GM19035 (cell line): ENCODE measurements around the gene INO80E.

ENCODE experiments used
- ATAC-seq: cut with Tn5 transposase; IDR thresholded peaks from one replicate; pipeline ENCODE4 v1.9.1; 2021; ENCODE audit not compliant: unreplicated experiment

The INO80E gene

DNA sequence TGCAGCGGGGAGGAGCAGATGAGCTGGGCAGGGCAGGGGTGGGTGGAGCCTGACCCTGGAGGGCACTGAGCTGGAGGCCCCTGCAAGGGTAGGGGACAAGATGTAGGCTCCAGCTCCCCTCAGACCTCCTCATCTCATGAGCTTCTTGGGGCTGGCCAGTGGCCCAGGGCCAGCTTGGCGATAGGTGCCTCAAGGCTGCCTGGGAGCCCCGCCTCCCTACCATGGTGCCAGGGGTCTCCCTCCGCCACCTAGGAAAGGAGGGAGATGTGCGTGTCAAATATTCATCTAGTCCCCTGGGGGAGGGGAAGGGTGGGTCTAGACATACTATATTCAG, 4.5 kb upstream of the INO80E start:
- no peak for ATAC-seq

DNA sequence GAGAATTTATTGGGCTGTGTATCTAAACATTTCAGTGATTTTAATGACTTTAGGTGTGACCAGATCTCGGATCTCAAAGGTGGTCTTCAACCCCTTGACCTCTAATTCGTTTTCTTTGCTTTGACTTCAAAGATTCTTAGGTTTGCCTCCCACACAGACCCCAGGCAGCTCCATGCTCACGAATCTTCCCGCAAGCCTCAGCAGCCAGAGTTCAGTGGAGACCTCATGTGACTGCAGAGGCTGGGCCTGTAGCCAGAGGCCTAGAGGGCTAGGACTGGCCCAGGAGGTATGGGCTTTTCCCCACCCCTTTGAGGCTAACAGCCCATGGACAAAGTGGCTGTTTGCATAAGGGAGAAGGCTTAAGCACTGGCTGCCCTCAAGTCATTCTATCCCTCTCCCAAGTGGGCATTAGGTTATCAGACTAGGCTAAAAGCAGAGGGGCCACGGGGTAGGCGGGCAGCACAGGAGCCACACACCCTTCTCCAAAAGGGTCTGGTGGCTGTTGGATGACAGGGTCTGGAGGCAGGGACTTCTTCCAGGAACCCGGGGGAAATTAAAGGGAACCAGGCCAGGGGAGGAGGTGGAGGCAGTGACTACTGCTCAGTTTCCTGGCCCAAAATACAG, 3.6 kb upstream of the INO80E start:
- ATAC-seq = no peak

DNA sequence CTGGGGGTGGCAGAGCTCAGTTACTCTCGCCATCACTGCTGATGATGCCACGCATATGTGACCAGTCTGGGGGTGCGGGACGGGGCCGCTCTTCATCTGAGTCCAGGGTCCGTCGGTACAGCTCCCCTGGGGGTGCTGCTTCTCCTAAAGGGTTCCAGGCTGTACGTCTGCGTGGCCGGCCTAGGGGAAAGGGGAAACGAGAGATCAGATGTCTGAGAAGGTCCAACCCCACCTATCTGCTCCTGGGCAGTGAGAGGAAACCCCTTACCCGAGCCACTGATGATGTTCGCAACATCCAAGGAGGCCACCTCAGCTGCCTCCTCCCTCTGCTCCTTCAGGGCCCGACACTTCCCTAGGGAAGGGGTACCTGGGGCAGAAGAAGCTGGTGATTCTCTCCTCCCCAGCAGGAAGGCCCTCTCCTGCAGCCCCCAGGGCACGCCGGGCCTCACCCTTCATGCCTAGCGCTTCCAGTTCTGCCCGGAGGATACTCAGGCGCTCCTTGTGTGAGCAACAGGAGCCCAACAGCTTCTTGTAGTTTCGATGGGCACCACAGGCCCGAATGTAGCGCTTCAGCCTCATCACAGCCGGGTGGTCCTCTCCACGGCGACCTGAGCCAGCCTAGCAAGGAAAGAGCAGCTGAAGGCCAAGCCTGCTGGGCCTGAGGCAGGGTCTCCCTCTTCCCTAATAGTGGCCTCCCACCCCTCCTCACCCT, 2.7 kb upstream of the INO80E start:
- no peak for ATAC-seq

DNA sequence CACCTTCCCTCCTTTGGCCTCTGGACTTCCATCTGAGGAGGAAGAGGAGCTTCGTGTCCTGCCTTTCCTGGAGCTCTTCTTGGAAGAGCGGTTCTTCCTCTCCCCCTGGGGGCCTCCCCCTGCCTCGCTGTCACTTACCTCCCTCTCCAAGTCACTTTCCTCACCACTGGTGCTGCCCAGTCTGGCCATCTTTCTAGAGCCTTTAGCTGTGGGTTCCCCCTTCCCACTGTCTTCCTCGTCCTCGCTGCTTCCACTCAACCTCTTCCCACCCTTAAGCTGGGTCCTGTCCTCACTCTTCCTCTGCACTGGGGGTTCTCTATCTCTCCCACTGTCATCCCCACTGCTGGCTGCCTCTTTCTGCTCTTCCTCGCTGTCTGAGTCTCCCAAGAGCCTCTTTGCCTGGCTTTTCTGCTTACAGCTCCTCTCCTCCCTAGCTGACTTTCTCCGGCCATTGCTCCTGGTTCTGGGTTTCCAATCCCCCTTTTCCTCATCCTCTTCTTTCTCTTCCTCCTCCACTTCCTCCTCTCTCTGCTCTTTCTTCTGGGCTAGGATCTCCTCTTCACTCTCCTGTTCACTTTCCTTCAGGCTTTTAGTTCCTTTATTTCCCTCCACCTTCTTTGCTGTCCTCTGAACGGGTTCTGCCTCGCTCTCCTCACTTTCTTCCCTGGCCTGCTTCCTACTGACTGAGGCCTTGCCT, 2.0 kb upstream of the INO80E start:
- ATAC-seq = no peak

DNA sequence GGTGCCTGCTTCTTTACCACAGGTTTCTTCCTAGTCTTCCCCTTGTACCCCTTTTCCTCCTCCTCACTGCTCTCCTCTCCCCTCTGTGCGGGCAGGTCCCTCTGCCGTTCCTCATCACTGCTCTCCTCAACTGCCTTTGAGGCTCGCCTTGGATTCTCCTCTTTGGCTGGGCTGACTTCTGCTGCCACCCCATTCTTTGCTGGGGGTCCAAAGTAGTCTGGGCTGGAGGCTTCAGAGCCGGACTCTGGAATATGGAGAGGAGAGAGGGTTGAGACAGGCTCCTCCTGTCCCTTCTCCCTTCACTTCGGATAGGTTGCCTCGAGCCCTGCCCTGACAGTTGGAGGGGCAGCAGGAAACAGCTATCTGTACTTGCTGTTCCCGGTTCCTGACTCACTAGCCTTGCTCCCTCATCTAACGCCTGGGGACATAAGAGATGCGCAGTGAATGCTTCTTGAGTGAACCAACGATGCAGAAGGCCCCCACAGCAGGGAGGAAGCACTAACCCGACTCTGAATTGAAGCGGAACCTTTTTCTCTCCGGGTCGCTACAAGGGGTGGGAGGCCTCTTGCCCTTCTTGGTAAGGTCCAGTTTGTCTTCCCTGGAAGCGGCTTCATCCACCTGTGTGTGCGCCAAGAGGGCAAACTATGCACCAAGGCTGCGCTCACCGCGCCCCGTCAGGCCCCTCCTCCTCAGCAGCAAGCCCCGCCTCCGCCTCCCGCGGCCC, 1.3 kb upstream of the INO80E start:
- peak; percentile 35 for ATAC-seq

DNA sequence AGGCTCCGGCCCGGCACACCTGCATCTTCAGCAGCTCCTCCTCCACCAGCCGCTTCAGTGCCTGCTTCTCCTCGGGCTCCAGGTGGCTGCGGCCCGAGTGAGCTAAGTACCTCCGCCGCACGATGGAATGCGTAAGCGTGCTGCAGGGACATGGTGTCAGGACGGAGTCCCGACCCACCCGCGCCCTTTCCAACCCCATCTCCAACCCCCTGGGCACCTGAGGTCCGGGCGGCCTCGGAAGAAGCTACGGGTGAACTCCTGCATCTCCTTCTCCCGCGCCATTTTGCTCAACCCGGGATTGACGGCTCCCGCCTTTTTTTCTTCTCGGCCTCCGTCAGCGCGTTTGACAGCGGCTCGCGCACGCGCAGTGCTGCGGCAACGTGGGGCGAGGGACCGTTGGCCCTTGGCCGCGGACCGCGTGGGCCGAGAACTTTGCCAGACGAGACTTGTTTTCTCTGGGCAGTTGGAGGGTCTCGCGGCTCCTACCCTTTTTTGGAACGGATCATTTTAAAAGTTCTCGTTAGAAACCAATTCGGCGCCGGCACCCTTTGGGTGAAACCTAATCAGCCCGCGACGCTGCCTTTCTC, 624 bp upstream of the INO80E start, which contains the start of gene HIRIP3:
HIRIP3 (minus strand) TSS at position 294 of the 587 bp plus-strand sequence; CDS start at position 282, 12 bp downstream.
- peak; percentile 52 for ATAC-seq

DNA sequence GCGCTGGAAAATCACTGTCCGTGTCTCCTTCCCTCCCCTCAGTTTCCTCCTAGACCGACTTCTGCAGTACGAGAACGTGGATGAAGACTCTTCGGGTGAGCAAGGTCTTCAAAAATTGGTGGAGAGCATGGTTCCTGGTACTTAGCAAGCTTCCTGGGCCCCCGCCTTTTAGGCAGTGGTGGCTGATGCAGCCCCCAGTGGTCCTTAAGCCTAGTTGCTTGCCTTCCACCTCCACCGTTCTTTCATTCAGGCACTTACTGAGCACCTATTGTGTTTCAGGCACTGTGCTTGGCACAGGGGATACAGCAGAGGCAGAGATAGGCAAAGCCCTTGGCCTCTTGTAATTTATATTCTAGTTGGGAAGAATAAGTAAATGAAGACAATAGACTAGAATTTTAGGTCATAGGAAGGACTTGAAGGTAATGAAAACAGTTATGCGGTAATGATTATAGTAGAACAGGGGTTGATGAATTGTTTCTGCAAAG, 767 bp downstream of the INO80E start:
- no peak for ATAC-seq

DNA sequence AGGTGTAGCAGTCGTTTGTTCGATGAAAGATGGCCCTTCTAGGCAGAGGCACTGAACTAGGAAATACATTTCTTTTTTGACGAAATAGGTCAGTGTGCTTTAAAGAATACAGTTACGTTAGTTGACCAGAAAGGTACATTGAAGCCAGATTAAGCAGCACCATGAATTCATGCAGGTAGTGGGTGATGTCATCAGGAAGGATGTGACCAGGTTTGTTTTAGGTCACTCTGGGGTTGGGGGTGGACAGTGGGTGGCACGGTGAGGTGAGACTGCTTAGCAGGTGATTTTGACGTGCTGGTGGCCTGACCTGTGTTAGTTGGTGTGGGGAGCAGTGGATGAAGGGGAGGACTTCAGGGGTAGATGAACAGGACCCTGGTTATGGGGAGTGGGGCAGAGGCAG, 3.6 kb downstream of the INO80E start:
- no peak for ATAC-seq

DNA sequence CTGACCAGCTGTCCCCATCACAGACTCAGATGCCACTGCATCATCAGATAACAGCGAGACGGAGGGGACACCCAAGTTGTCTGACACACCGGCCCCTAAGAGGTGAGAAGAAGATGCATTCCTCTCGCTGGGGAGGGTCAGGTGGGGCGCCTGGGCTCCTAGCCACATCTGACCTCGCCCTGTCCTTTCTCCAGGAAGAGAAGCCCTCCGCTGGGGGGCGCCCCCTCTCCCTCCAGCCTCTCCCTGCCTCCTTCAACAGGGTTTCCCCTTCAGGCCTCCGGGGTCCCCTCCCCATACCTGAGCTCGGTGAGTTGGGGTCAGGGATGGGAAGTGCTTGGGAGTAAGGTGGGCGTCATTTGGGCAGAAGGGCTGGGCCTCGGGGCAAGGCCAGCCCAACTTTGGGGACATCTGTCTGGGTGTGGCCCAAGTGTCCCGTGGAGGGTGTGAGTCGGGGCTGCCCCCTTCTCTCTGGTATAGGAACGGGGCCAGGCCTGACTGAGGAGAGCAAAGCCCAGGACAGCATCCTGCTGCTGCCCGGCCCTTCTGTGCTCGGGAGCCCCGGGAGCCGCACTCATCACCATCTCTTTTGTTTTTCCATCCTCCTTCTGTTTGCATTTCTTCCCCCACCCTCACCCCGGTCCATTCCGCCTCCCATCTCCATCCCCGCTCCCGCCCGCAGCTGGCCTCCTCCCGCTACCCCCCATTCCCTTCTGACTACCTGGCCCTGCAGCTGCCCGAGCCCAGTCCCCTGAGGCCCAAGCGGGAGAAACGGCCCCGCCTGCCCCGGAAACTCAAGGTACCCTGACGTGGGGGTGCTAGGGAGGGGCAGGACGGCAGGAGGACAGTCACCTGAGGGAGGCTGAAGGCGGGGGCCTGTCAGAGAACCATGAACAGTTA, 4.9 kb downstream of the INO80E start:
- ATAC-seq = no peak

DNA sequence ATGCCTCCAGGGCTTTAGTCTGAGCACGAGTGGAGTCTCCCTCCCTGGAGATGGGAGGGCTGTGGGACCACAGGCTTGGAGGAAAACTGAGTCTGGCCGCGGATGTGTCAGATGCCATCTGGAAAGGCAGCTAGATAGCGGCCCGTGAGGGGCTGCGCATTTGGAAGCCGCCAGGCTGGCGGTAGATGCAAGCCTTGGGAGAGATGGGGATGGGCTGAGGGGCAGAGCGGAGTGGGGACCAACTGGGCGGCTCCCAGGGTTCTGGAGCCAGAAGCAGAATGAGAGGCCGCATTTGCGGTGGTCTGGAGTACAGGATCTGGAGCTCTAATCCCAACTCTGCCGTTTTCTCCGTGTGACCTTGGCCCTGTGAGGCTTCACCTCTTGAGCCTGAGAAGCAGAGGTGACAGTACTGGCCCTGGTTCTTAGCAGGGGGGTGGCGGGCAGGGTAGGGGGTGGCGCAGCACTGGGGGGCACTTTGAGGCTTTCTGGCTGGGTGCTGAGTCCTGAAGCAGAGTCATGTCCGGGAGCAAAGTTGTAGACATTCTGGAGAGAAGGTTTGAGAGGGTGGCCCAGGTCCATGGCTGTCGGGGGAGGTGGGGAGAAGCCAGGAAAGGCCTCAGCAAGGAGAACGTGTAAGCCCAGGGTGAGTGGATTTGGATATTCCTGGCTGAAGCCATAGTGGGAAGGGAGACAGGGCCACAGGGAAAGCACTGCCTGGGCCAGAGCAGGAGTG, 6.7 kb downstream of the INO80E start:
- no peak for ATAC-seq

DNA sequence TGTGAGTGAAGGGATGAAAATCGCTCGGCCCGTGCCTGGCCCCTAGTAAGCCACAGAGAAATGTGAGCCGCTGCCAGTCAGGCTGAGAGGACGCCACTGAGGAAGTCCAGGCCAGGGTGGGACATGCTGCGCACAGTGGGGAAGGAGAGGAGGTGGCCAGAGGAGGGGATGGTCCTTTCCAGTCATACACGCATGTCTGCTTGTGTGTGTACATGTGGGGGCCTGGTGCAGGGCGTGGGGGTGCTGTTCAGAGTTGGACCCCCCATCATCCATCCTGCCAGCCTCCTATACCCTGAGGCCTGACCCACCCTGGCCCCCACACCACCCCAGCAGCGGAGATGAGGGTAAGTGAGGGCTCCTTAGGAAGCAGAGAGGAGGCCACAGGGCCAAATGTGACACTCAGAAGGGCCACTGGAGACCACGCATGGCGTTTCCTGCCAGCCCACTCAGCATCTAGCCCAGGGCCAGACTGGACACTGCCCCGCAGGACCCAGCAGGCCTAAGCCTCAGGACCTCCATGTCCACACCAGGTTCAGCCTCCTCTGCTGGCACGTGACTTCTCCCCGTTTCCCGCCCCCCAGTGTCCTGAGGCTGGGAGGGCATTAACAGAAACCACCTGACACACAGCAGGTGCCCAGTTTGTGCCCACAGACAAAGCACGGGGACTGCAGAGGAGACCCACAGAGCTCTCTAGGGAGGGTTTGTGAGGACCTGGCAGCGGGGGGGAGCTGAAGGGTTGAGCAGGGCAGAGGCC, 7.8 kb downstream of the INO80E start:
- no peak for ATAC-seq

DNA sequence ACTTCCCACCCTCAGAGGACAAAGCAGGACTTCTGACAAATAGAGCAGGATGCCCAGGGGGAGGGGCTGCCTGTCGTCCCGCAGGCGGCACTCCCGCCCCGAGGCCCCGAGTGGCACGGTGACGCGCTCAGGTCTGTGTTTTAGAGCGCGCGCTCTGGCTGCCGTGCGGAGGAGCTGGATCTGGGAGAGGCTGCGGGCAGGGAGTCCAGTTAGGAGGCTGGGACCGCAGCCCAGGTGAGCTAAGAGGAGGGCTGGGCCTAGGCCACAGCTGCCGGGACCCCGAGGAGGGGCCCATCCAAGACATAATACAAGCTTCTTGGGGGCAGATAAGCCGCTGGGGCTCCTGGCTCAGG, 8.4 kb downstream of the INO80E start:
- no peak for ATAC-seq

DNA sequence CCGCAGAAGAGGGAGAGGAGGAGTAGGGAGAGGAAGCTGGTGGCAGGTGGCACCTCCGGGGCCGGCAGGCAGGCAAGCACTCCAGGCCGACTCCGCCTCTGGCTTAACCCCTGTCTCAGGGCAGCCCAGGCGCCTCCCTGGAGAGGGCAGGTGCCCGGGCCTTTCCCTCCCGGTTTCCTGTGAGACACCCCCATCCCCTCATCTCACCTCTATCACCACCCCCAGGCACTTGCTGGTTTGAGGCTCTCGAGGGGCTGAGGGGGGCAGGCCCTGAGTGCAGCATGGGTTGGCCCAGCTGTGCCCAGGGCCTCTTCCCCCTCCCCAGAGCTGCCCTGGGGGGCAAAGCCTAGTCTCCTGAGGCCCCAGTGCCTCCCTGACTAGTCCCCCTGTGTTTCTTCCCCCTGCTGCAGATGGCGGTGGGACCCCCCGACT, 8.8 kb downstream of the INO80E start:
- ATAC-seq = no peak

DNA sequence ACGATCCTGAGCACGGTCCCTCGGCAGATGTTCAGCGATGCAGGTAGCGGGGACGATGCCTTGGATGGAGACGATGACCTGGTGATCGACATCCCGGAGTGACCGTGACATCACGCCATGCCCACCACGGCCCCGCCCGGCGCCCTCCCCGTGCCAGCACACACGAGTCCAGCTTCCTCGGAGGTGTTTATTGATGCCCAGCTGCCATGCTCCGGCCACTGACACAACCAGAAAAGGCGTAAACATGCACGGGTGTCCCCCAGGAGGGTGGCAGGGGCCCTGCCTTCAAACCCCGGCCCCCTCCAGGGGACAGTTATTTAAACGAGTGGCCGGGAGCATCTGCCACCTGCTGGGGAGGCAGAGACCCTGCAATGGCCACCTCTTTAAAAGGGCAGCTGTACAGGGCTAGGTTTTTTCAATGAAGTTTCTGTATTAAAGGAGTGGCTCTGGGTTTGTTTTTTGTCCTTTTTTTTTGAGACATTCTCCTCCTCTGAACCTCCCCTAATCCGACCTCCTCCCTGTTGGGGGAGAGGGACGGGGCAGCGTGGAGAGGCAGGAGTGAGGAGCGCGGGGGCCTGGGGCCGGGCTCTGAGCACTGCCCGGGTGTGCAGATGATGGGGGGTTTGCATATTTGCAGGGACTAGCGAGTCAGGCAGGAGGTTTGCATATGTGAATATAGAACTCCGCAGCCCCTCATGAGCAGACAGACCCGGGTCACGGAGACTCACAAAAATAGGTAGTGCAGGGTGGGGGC, 9.5 kb downstream of the INO80E start:
- ATAC-seq = no peak

DNA sequence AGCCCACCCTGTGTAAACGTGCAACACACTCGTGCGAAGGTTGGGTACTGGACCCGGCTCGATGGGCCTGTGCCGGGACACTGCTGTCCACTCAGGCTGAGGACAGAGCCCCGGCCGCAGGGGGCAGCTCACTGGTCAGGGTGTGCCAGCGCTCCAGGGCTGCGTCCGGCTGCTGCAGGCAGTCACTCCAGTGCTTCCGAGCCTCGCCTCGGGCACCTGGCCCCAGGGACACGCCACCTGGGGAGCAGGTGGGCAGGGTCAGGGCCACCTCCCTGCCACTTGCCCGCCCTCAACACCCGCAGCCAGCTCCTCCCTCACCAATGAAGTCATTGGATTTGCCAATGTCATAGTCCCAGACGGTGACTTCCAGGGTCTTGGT, 10.0 kb downstream of the INO80E start:
- ATAC-seq = no peak

DNA sequence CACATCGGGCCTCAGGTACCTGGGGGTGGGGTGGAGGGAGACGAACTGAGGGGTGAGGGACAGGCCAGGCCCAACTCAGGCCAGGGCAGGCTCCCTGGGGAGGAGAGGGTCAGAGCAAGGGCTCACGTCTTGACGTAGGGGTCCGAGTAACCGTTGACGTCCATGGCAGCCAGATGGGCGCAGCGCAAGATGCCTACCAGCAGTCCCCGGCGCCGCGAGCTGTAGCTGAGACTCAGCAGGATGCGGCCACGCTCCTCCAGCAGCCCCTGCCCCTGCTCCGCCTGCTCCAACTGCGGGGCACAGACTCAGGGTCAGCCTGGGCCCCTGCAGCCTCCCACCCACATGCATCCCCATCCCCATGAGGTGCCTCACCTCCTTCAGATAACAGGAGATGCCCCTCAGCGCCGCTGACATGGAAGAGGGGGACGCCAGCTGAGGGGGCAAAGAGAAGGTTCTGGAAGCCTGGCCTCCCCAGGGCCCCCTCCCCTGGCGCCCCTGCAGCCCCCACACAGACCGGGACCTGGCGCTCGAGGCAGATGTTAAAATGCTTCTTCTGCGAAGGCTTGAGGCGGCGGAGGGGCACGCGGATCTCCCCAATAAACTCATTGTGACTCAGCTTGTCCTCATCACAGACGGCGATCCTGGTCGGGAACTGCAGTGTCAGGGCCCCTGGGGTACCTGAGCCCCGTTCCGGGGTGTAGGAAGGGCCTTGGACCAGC, 10.8 kb downstream of the INO80E start:
- ATAC-seq = no peak

DNA sequence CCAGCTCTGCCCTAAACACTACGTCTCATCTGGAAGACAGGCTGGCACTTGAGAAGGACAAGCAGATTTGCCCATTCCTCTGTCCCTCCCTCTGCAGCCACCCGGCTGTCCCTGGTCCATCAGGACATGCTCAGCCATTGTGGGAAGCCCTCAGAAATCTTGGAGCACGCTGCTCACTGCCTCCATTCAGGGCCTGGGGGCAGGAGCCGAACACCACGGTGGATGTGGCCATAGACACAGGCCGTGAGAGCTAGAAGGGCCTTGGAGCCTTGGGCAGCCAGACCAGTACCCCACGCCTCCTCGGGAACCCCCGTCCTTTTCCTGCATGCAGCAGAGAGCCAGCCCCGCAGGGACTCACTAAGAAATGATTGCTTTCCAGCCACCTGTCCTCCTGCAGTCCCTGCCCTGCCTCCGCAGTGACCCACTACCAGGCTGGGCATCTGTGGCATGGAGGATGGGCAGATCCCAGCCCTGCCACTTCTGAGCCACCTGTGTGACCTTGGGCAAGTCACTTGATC, 11.4 kb downstream of the INO80E start:
- ATAC-seq = no peak
